ENCODE measurements around the gene COPS2.
A peak's percentile ranks its signal among the peaks of the same experiment; 100 is the strongest.

The COPS2 gene

DNA sequence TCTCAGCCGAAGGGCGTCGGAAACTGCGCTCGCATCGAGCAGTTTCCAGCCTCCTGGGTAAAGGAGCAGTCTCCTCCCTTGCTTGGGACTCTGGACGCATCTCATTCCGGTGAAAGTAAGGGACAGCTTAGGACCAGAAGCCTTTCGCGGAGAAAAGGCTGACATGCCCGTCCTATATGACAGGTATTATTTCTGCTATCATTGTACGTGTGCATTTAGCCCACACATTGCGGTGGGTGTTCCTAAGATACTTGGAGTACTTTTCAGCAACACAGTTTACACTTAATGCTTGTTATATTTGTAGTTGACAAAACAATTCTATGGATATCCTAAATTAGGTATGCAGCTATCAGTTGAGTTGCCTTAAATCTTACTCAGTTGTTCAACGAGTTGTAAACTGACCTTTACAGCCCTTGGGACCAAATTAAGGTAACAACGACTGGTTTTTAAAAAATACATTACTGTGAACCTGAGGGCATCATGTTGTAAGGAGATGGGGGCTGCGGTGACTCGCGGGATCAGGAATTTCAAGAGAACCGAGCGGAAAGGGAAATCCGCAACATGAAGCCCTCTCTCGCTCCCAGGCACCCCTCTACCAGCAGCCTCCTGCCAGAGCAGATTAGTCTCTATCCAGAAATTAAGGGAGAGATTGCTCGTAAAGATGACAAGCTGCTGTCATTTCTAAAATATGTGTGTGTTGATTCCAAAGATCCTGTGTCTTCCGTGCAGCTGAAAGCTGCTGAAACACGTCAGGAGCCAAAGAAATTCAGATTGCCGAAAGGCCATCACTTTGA, 632 bp upstream of the COPS2 start:
- peak in 1 of 2 experiments; percentile 6 for DNase-seq (ENCODE audit: low read depth in 1 of 2, low spot score in 1 of 2)
- no peak for TF ChIP-seq SPI1 (IDR thresholded peaks at IDR 0.05; ENCODE audit: borderline replicate concordance, low read depth)
- no peak; the same call in 1 of the 2 replicates for TF ChIP-seq GABPA (IDR thresholded peaks at IDR 0.05; ENCODE audit: low read depth)
- TF ChIP-seq POLR2AphosphoS5 (IDR thresholded peaks at IDR 0.05; ENCODE audit: low read depth) = no peak
- TF ChIP-seq, protein P1, sequence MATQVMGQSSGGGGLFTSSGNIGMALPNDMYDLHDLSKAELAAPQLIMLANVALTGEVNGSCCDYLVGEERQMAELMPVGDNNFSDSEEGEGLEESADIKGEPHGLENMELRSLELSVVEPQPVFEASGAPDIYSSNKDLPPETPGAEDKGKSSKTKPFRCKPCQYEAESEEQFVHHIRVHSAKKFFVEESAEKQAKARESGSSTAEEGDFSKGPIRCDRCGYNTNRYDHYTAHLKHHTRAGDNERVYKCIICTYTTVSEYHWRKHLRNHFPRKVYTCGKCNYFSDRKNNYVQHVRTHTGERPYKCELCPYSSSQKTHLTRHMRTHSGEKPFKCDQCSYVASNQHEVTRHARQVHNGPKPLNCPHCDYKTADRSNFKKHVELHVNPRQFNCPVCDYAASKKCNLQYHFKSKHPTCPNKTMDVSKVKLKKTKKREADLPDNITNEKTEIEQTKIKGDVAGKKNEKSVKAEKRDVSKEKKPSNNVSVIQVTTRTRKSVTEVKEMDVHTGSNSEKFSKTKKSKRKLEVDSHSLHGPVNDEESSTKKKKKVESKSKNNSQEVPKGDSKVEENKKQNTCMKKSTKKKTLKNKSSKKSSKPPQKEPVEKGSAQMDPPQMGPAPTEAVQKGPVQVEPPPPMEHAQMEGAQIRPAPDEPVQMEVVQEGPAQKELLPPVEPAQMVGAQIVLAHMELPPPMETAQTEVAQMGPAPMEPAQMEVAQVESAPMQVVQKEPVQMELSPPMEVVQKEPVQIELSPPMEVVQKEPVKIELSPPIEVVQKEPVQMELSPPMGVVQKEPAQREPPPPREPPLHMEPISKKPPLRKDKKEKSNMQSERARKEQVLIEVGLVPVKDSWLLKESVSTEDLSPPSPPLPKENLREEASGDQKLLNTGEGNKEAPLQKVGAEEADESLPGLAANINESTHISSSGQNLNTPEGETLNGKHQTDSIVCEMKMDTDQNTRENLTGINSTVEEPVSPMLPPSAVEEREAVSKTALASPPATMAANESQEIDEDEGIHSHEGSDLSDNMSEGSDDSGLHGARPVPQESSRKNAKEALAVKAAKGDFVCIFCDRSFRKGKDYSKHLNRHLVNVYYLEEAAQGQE (IDR thresholded peaks at IDR 0.05; ENCODE audit: insufficient replicate concordance, low read depth) = no peak
- TF ChIP-seq, protein P2, sequence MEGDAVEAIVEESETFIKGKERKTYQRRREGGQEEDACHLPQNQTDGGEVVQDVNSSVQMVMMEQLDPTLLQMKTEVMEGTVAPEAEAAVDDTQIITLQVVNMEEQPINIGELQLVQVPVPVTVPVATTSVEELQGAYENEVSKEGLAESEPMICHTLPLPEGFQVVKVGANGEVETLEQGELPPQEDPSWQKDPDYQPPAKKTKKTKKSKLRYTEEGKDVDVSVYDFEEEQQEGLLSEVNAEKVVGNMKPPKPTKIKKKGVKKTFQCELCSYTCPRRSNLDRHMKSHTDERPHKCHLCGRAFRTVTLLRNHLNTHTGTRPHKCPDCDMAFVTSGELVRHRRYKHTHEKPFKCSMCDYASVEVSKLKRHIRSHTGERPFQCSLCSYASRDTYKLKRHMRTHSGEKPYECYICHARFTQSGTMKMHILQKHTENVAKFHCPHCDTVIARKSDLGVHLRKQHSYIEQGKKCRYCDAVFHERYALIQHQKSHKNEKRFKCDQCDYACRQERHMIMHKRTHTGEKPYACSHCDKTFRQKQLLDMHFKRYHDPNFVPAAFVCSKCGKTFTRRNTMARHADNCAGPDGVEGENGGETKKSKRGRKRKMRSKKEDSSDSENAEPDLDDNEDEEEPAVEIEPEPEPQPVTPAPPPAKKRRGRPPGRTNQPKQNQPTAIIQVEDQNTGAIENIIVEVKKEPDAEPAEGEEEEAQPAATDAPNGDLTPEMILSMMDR (IDR thresholded peaks at IDR 0.05; ENCODE audit: insufficient read depth, low read length) = no peak
- peak overlapping the region; percentile 81 for H3K4me3 ChIP-seq (replicated peaks; ENCODE audit: insufficient read depth, low read length)
- peak overlapping the region; percentile 86 for H3K27ac ChIP-seq (replicated peaks)
- no peaks in the 10 kb centered on the region for H3K27me3 ChIP-seq (ENCODE audit: insufficient read depth, poor library complexity, severe bottlenecking)

DNA sequence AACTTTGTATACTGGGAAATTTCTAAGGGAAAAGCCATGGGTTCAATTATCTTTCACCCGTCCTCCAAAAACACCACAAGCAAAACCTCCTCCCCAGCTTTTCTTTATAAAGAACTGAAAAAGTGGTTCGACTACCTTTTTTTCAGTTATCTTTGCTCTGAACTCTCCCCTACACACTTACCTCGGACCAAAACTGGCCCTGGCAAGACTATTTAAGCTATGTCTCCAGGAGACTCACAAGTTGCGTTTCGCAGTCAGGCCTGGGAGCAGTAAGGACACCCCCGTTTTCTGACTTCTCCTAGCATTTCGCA, 645 bp downstream of the COPS2 start:
- peak overlapping the region; percentile 86 for H3K27ac ChIP-seq (replicated peaks)
- no peaks in the 10 kb centered on the region for H3K27me3 ChIP-seq (ENCODE audit: insufficient read depth, poor library complexity, severe bottlenecking)
- peak overlapping the region; percentile 81 for H3K4me3 ChIP-seq (replicated peaks; ENCODE audit: insufficient read depth, low read length)
- no peak for TF ChIP-seq POLR2AphosphoS5 (IDR thresholded peaks at IDR 0.05; ENCODE audit: low read depth)
- no peak for TF ChIP-seq SPI1 (IDR thresholded peaks at IDR 0.05; ENCODE audit: borderline replicate concordance, low read depth)
- no peak for TF ChIP-seq GABPA (IDR thresholded peaks at IDR 0.05; ENCODE audit: low read depth)
- TF ChIP-seq, protein P1 (IDR thresholded peaks at IDR 0.05; ENCODE audit: insufficient replicate concordance, low read depth) = no peak
- TF ChIP-seq, protein P2 (IDR thresholded peaks at IDR 0.05; ENCODE audit: insufficient read depth, low read length) = no peak
- DNase-seq (ENCODE audit: low read depth in 1 of 2, low spot score in 1 of 2) = peak in 1 of 2 experiments; percentile 23

DNA sequence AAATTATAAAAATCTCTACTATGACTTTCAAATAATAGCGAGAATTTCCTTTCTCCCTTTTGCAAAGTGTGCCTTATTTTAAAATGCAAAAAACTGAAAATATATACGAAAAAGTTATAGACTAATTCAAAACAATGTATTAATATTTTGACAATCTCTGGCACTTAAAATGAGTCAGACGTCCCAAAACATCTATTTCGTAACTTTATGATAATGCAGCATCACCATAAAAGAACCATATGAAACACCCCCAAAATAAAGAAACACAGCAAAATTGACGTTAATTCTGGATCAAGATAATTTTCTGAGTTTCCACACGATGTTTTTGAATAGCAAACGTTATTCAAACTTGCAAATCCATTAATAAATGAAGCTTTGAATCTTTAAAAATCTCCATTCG, 1.0 kb downstream of the COPS2 start:
- no peaks in the 10 kb centered on the region for H3K27me3 ChIP-seq (ENCODE audit: insufficient read depth, poor library complexity, severe bottlenecking)
- DNase-seq (ENCODE audit: low read depth in 1 of 2, low spot score in 1 of 2) = no peak
- peak overlapping the region; percentile 81 for H3K4me3 ChIP-seq (replicated peaks; ENCODE audit: insufficient read depth, low read length)
- peak overlapping the region; percentile 86 for H3K27ac ChIP-seq (replicated peaks)
- TF ChIP-seq, protein P2 (IDR thresholded peaks at IDR 0.05; ENCODE audit: insufficient read depth, low read length) = no peak
- TF ChIP-seq, protein P1 (IDR thresholded peaks at IDR 0.05; ENCODE audit: insufficient replicate concordance, low read depth) = no peak
- TF ChIP-seq POLR2AphosphoS5 (IDR thresholded peaks at IDR 0.05; ENCODE audit: low read depth) = no peak
- TF ChIP-seq SPI1 (IDR thresholded peaks at IDR 0.05; ENCODE audit: borderline replicate concordance, low read depth) = no peak
- TF ChIP-seq GABPA (IDR thresholded peaks at IDR 0.05; ENCODE audit: low read depth) = no peak
